OCI-LY3 (cell line): ENCODE data around the gene ZCCHC14.

Source experiments
- EZH2phosphoT487 ChIP-seq: fragments of 200-600 bp; shearing (Covaris generic); IDR thresholded peaks from 2 replicates; pipeline ENCODE4 v1.6.1; 2018; ENCODE audit warnings: antibody characterized with exemption, mixed run types, low read depth
- TF ChIP-seq, protein P1 (sequence below): fragments of 200-600, 300-600 bp; sonication (generic); IDR thresholded peaks from 2 replicates; pipeline ENCODE4 v1.5.1; 2014; ENCODE audit warnings: antibody characterized with exemption, low read length, low read depth

- TF ChIP-seq, protein P1, sequence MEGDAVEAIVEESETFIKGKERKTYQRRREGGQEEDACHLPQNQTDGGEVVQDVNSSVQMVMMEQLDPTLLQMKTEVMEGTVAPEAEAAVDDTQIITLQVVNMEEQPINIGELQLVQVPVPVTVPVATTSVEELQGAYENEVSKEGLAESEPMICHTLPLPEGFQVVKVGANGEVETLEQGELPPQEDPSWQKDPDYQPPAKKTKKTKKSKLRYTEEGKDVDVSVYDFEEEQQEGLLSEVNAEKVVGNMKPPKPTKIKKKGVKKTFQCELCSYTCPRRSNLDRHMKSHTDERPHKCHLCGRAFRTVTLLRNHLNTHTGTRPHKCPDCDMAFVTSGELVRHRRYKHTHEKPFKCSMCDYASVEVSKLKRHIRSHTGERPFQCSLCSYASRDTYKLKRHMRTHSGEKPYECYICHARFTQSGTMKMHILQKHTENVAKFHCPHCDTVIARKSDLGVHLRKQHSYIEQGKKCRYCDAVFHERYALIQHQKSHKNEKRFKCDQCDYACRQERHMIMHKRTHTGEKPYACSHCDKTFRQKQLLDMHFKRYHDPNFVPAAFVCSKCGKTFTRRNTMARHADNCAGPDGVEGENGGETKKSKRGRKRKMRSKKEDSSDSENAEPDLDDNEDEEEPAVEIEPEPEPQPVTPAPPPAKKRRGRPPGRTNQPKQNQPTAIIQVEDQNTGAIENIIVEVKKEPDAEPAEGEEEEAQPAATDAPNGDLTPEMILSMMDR, result no peak
- no peak for TF ChIP-seq EZH2phosphoT487
Measured at GRCh38 chr16:87436225-87437172, 56.3 kb downstream of the ZCCHC14 start.
